ENCODE measurements around the gene DDIT3. TPM values are rescaled to one million over a fixed set of nuclear protein-coding genes. Genes with fewer than 3 reads are reported as not detected.
A peak's percentile ranks its signal among the peaks of the same experiment; 100 is the strongest.

The DDIT3 gene
- total RNA-seq, 1 donor from 2014 or later = 47.3 TPM

DNA sequence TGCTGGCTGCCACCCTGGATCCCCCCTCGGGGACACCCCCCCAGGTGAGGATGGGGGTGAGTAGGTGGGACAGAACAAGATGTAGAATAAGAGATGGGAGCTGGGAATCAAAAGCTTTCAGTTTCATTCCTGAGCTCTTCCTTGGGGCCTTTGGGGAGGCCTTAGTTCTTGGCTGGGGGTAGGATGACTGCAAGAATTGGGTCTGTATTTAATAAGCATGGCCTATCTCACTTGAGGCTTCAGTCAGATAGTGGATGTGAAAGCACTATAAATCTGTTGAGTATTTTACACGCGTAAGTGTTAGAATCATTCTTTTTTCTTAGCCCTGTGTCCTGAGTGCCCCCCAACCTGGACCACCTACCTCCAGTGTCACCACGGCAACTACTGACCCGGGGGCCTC, 6.9 kb upstream of the DDIT3 start:
- Histone ChIP-seq H3K36me3 (peaks cover 81% of the 10 kb centered on the region), H3K27ac (no peak overlapping the region), H3K9me3 (no peaks in the 10 kb centered on the region), H3K27me3 (no peaks in the 10 kb centered on the region), H3K4me3 (no peak overlapping the region), H3K4me1 (peaks cover 19% of the 10 kb centered on the region)
- no peak for DNase-seq
- ATAC-seq = no peak
- intact Hi-C loops (cut with DNase I) = no loop called here
- TF ChIP-seq, protein P1, sequence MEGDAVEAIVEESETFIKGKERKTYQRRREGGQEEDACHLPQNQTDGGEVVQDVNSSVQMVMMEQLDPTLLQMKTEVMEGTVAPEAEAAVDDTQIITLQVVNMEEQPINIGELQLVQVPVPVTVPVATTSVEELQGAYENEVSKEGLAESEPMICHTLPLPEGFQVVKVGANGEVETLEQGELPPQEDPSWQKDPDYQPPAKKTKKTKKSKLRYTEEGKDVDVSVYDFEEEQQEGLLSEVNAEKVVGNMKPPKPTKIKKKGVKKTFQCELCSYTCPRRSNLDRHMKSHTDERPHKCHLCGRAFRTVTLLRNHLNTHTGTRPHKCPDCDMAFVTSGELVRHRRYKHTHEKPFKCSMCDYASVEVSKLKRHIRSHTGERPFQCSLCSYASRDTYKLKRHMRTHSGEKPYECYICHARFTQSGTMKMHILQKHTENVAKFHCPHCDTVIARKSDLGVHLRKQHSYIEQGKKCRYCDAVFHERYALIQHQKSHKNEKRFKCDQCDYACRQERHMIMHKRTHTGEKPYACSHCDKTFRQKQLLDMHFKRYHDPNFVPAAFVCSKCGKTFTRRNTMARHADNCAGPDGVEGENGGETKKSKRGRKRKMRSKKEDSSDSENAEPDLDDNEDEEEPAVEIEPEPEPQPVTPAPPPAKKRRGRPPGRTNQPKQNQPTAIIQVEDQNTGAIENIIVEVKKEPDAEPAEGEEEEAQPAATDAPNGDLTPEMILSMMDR (IDR thresholded peaks at IDR 0.05) = no peak

DNA sequence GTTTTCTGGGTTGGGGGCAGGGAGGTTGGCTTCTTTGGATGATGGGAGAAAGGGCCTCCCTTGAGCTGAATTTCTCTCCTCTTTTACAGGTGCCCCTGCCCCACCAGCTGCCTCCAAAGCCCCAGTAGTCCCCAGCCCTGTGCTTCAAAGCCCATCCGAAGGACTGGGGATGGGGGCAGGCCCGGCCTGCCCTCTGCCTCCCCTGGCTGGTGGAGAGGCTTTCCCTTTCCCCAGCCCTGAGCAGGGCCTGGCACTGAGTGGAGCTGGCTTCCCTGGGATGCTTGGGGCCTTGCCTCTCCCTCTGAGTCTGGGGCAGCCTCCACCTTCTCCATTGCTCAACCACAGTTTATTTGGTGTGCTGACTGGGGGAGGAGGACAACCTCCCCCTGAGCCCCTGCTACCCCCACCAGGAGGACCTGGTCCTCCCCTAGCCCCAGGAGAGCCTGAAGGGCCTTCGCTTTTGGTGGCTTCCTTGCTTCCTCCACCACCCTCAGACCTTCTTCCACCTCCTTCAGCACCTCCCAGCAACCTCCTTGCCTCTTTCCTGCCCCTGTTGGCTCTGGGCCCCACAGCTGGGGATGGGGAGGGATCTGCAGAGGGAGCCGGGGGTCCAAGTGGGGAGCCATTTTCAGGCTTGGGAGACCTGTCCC, 6.3 kb upstream of the DDIT3 start:
- Histone ChIP-seq H3K4me3 (no peak overlapping the region), H3K9me3 (no peaks in the 10 kb centered on the region), H3K36me3 (peaks cover 75% of the 10 kb centered on the region), H3K4me1 (peaks cover 24% of the 10 kb centered on the region), H3K27ac (no peak overlapping the region), H3K27me3 (no peaks in the 10 kb centered on the region)
- no peak for ATAC-seq
- TF ChIP-seq, protein P1 (IDR thresholded peaks at IDR 0.05) = no peak
- no peak for DNase-seq
- intact Hi-C loops (cut with DNase I) = no loop called here

DNA sequence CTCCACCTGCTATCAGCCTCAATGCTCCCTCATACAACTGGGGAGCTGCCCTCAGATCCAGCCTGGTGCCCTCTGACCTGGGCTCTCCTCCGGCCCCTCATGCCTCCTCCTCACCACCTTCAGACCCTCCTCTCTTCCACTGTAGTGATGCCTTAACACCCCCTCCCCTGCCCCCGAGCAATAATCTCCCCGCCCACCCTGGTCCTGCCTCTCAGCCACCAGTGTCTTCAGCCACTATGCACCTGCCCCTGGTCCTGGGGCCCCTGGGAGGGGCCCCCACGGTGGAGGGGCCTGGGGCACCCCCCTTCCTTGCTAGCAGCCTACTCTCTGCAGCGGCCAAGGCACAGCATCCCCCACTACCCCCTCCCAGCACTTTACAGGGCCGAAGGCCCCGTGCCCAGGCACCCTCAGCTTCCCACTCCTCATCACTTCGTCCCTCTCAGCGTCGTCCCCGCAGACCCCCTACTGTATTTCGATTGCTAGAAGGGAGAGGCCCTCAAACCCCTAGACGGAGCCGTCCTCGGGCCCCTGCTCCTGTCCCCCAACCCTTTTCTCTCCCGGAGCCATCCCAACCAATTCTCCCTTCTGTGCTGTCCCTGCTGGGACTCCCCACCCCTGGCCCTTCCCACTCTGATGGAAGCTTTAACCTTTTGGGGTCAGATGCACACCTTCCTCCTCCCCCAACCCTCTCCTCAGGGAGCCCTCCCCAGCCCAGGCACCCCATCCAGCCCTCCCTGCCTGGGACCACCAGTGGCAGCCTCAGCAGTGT, 5.5 kb upstream of the DDIT3 start:
- intact Hi-C loops (cut with DNase I) = no loop called here
- Histone ChIP-seq H3K36me3 (peaks cover 67% of the 10 kb centered on the region), H3K4me3 (no peak overlapping the region), H3K9me3 (no peaks in the 10 kb centered on the region), H3K27me3 (no peaks in the 10 kb centered on the region), H3K4me1 (peaks cover 32% of the 10 kb centered on the region), H3K27ac (no peak overlapping the region)
- no peak for ATAC-seq
- DNase-seq = no peak
- TF ChIP-seq, protein P1 (IDR thresholded peaks at IDR 0.05) = no peak

DNA sequence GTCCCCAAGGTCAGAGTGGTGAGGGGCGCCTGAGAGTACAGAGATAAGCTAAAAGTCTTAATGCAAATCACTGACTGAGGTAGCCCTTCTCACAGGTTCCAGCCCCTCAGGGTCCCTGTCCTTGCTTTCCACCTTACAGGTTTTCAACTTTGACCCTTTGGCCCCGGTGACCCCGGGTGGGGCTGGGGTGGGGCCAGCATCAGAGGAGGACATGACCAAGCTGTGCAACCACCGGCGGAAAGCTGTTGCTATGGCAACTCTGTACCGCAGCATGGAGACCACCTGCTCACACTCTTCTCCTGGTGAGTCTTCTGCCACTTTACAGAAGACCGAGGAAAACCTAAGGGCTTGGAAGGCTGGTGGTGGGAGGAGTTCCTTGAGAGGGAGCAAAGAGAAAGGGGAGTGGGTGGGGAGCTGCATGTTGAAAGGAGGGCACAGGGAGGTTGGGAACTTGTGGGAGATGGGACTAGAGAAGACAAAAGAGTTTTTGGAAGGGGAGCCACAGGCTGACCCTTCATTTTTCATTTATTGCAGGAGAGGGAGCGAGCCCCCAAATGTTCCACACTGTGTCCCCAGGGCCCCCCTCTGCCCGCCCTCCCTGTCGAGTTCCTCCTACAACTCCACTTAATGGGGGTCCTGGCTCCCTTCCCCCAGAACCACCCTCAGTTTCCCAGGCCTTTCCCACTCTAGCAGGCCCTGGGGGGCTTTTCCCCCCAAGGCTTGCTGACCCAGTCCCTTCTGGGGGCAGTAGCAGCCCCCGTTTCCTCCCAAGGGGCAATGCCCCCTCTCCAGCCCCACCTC, 4.7 kb upstream of the DDIT3 start:
- Histone ChIP-seq H3K27ac (no peak overlapping the region), H3K4me3 (no peak overlapping the region), H3K4me1 (peaks cover 32% of the 10 kb centered on the region), H3K27me3 (no peaks in the 10 kb centered on the region), H3K9me3 (no peaks in the 10 kb centered on the region), H3K36me3 (peaks cover 59% of the 10 kb centered on the region)
- intact Hi-C loops (cut with DNase I) = no loop called here
- TF ChIP-seq, protein P1 (IDR thresholded peaks at IDR 0.05) = no peak
- DNase-seq = no peak
- no peak for ATAC-seq

DNA sequence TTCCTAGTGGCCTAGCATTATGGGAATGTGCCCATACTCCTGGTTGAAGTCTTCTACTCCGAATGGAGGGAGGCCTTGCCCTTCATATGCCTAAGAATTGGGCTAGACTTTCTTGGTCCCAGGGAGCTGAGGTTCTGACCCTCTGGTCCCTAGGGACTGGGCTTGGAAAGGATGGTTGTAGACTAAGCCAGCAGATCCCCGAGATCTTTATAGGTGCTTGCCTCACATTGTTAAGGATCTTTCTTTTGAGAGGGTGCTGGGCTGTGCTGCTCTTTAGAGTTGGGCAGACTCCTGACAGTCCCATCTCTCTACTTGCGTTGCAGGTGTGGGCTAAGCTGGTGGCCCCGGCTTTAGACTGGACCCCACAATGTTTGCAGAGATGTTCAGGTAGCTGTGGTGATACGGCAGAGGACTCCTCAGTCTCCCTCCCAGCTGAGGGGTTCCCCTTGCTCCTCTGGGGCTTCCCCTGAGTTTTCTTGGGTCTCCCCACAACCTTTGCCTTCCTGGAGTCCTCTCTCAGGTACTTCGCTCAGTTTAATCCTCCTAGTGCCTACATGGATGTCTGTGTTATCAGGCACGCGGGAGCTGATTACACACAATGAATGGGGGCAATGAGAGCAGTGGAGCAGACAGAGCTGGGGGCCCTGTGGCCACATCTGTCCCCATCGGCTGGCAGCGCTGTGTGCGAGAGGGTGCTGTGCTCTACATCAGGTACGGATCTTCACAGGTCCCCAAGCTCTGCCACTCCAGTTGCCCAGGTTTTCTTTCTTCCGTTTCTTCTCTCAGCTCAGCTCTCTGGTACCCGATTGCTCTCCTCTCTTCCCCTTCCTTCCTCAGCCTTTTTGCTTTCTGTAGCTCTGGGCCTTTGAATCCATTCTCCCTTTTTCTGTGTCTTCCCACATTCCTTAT, 3.6 kb upstream of the DDIT3 start:
- Histone ChIP-seq H3K27me3 (no peaks in the 10 kb centered on the region), H3K4me3 (peak overlapping the region; percentile 74), H3K27ac (peak overlapping the region; percentile 89), H3K36me3 (peaks cover 49% of the 10 kb centered on the region), H3K4me1 (peaks cover 37% of the 10 kb centered on the region), H3K9me3 (no peaks in the 10 kb centered on the region)
- DNase-seq (no peak), ATAC-seq (no peak)
- TF ChIP-seq, protein P1 (IDR thresholded peaks at IDR 0.05) = no peak
- intact Hi-C loops (cut with DNase I) = no loop called here

All from upper lobe of right lung (tissue), 1 donor.